Natural killer cell treated with Interleukin-12 subunit alpha and Interleukin-12 subunit beta and Interleukin-15 and Interleukin-18, amount 100 ng/mL, for 72 hours (primary cell): ENCODE results near the gene PCNX2. TPM values are rescaled to one million over a fixed set of nuclear protein-coding genes. Genes with fewer than 3 reads are reported as not detected.

Experiments used
- ATAC-seq, 2 donors: fragments of 150-1000 bp; cut with Tn5 transposase in 1 of 2; sonication (Bioruptor Pico), chemical (Tn5 transposase) in 1 of 2; 2 replicates each; pipeline ENCODE4 v1.10.0; 2021
- DNase-seq: peaks from one replicate; pipeline ENCODE4 v3.0.0; 2022; ENCODE audit warnings: low spot score
- H3K27ac Mint-ChIP-seq, 2 donors: 1 replicate in 1 of 2; 2 replicates in 1 of 2; pipeline ENCODE4 v1.8.0; 2022; ENCODE audit warnings: mixed read lengths in 2 of 2, mild to moderate bottlenecking in 1 of 2, moderate library complexity in 1 of 2
- H3K27me3 Mint-ChIP-seq, 2 donors: 1 replicate in 1 of 2; 2 replicates in 1 of 2; pipeline ENCODE4 v1.8.0; 2022; ENCODE audit warnings: mixed read lengths in 2 of 2
- H3K36me3 Mint-ChIP-seq: one replicate; pipeline ENCODE4 v1.8.0; 2022; ENCODE audit warnings: mixed read lengths
- H3K4me1 Mint-ChIP-seq, 2 donors: 1 replicate in 1 of 2; 2 replicates in 1 of 2; pipeline ENCODE4 v1.8.0; 2022; ENCODE audit warnings: low read depth in 2 of 2, mixed read lengths in 2 of 2, mild to moderate bottlenecking in 1 of 2
- H3K4me3 Mint-ChIP-seq: one replicate; pipeline ENCODE4 v1.8.0; 2022; ENCODE audit warnings: mixed read lengths
- H3K9me3 Mint-ChIP-seq: 2 replicates; pipeline ENCODE4 v1.8.0; 2022; ENCODE audit warnings: mixed read lengths
- total RNA-seq, 2 donors: library from RNA; stranded (reverse); gene quantifications; one replicate each; pipeline ENCODE4 v1.2.3, GENCODE V29; 2022

Gene PCNX2
- 10 to 100 TPM in 1 of 2 donors, 1 to 10 TPM in 1; 7.1 to 30.8 TPM for total RNA-seq

GRCh38 chr1:233295237-233295974, at the start of gene PCNX2:
TSS of gene PCNX2 (minus strand) at chr1:233295725. CDS start at chr1:233295478, 247 bp downstream.
- H3K4me1 Mint-ChIP-seq = peaks cover 12 to 21% of the 10 kb centered on the region in 2 donors
- H3K27me3 Mint-ChIP-seq = peaks cover 0 to 7% of the 10 kb centered on the region in 2 donors
- no peaks in the 10 kb centered on the region for H3K9me3 Mint-ChIP-seq
- H3K36me3 Mint-ChIP-seq = no peaks in the 10 kb centered on the region
- DNase-seq (peak; percentile 64), ATAC-seq (peak; percentile 84 to 89)
- peak within 1 kb of the TSS; percentile 99 for H3K4me3 Mint-ChIP-seq
- peak within 1 kb of the TSS; percentile 49 to 83 for H3K27ac Mint-ChIP-seq

- ATAC-seq (no peak), DNase-seq (no peak)
- Mint-ChIP-seq H3K27ac (no peak overlapping the region), H3K4me3 (no peak overlapping the region), H3K36me3 (peaks cover 6% of the 10 kb centered on the region), H3K4me1 (peaks cover 0 to 4% of the 10 kb centered on the region in 2 donors), H3K27me3 (peaks cover 32 to 42% of the 10 kb centered on the region in 2 donors), H3K9me3 (peaks cover 4% of the 10 kb centered on the region)
Measured at GRCh38 chr1:233343262-233343661, 47.7 kb upstream of the PCNX2 start.

- Mint-ChIP-seq H3K4me3 (no peak overlapping the region), H3K27ac (no peak overlapping the region), H3K27me3 (peaks cover 34 to 41% of the 10 kb centered on the region in 2 donors), H3K9me3 (peaks cover 4% of the 10 kb centered on the region), H3K4me1 (peaks cover 0 to 4% of the 10 kb centered on the region in 2 donors), H3K36me3 (peaks cover 6% of the 10 kb centered on the region)
- DNase-seq (no peak), ATAC-seq (no peak)
Measured at GRCh38 chr1:233342086-233342485, 46.6 kb upstream of the PCNX2 start.

DNA sequence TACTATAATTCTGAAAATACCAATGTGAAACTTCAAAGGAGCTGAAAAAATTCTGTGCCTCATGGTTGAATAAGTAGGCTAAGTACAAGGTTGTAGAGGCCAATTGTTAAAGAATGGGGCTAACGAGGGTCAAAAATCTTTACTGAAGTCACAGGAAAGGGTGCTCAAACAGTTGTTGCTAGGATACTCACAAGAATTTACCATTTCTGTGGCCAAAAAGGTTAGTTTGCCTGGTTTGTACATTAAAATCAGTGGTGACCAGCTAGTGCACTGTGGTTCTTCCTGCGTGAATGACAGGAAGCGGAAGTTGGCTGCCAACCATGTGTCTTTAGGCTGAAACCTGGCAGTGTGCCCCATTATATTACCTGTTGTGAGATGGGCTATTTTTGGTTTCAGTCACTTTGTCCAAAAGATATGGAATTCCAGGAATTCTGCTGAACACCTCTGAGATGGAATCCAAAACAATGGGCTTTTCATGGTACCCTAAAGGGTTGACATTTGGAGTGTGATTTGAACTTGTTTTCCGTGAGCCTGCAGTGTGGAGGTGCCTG, 45.5 kb upstream of the PCNX2 start:
- Mint-ChIP-seq H3K4me3 (no peak overlapping the region), H3K27ac (no peak overlapping the region), H3K27me3 (peaks cover 34 to 35% of the 10 kb centered on the region in 2 donors), H3K9me3 (peaks cover 4% of the 10 kb centered on the region), H3K4me1 (peaks cover 0 to 4% of the 10 kb centered on the region in 2 donors), H3K36me3 (peaks cover 6% of the 10 kb centered on the region)
- DNase-seq = no peak
- ATAC-seq = no peak

DNA sequence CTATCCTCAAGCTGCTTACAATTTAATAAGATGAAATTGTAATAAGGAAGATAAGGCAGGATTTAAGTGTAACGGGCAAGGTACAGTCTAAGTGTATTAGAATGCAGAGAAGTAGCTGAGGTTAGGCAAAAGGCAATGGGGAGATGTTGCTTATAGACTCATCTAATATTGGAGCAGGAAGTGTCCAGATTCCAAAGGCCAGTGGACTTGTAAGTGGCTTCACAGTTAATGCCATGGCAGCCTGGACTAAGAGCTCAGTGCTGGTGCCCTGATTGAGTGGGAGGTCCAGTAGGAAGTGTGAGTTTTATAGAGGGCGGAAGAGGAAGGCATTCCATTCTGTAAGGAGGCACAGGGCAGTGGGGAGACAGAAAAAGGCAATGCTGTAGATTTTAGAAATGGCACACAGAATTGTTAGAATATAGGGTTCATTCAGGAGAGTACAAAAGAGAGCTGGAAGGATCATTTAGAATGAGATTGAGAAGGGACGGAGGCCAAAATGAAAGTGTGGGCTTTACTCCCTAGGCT, 44.6 kb upstream of the PCNX2 start:
- Mint-ChIP-seq H3K4me3 (no peak overlapping the region), H3K4me1 (peaks cover 0 to 4% of the 10 kb centered on the region in 2 donors), H3K9me3 (peaks cover 4% of the 10 kb centered on the region), H3K27ac (no peak overlapping the region), H3K27me3 (peaks cover 34 to 35% of the 10 kb centered on the region in 2 donors), H3K36me3 (peaks cover 6% of the 10 kb centered on the region)
- ATAC-seq (no peak), DNase-seq (no peak)

DNA sequence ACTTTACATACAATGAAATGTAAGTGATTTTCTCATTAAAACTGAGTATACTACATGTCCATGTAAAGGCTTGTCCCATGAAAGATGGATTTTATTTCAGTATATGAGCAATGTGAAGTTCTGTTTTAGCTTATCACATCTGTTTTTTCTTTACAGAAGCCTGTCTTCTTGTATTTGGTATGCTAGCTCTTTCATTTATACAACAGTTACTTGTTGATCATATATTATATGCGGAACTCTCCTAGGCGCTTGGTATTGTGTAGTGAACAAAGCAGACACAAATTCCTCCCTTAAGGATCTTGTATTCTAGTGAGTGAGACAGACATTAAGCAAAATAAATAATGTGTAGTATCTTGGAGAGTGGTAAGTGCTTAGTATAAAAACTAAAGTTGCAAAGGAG, 42.6 kb upstream of the PCNX2 start:
- DNase-seq (no peak), ATAC-seq (no peak)
- no peaks in the 10 kb centered on the region for H3K36me3 Mint-ChIP-seq
- no peak overlapping the region for H3K4me3 Mint-ChIP-seq
- peaks cover 32 to 41% of the 10 kb centered on the region in 2 donors for H3K27me3 Mint-ChIP-seq
- peaks cover 0 to 4% of the 10 kb centered on the region in 2 donors for H3K4me1 Mint-ChIP-seq
- H3K9me3 Mint-ChIP-seq = peaks cover 4% of the 10 kb centered on the region
- H3K27ac Mint-ChIP-seq = no peak overlapping the region

GRCh38 chr1:233337505-233337904, 42.0 kb upstream of the PCNX2 start:
- no peak for DNase-seq
- peaks cover 4% of the 10 kb centered on the region for H3K9me3 Mint-ChIP-seq
- no peaks in the 10 kb centered on the region for H3K36me3 Mint-ChIP-seq

GRCh38 chr1:233336554-233337456, 41.3 kb upstream of the PCNX2 start:
- Mint-ChIP-seq H3K4me3 (no peak overlapping the region), H3K27ac (no peak overlapping the region), H3K4me1 (peaks cover 0 to 4% of the 10 kb centered on the region in 2 donors), H3K27me3 (peaks cover 38 to 42% of the 10 kb centered on the region in 2 donors), H3K36me3 (no peaks in the 10 kb centered on the region), H3K9me3 (peaks cover 4% of the 10 kb centered on the region)
- DNase-seq (no peak), ATAC-seq (no peak)

More at GRCh38 chr1:233337505-233337904, 42.0 kb upstream of the PCNX2 start:
- Mint-ChIP-seq H3K27me3 (peaks cover 32 to 40% of the 10 kb centered on the region in 2 donors), H3K4me3 (no peak overlapping the region), H3K27ac (no peak overlapping the region), H3K4me1 (peaks cover 0 to 4% of the 10 kb centered on the region in 2 donors)
- no peak for ATAC-seq

DNA sequence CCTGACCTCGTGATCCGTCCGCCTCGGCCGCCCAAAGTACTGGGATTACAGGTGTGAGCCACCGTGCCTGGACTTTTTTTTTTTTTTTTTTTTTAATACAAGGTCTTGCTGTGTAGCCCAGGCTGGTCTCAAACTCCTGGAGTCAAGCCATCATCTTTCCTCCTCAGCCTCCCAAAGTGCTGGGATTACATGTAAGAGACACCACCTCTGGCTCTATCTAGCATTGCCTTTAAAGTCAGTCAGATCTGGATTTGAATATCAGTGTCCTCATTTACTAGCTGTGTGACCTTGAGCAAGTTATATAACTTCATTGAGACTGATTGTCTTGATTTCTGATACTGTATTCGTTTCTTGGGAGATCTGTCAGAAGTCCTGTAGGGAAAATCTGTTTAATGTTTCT, 38.6 kb upstream of the PCNX2 start:
- H3K9me3 Mint-ChIP-seq = no peaks in the 10 kb centered on the region
- no peaks in the 10 kb centered on the region for H3K36me3 Mint-ChIP-seq
- no peak overlapping the region for H3K27ac Mint-ChIP-seq
- peaks cover 2 to 7% of the 10 kb centered on the region in 2 donors for H3K4me1 Mint-ChIP-seq
- DNase-seq = no peak
- no peak overlapping the region for H3K4me3 Mint-ChIP-seq
- ATAC-seq = no peak
- peaks cover 25 to 34% of the 10 kb centered on the region in 2 donors for H3K27me3 Mint-ChIP-seq

DNA sequence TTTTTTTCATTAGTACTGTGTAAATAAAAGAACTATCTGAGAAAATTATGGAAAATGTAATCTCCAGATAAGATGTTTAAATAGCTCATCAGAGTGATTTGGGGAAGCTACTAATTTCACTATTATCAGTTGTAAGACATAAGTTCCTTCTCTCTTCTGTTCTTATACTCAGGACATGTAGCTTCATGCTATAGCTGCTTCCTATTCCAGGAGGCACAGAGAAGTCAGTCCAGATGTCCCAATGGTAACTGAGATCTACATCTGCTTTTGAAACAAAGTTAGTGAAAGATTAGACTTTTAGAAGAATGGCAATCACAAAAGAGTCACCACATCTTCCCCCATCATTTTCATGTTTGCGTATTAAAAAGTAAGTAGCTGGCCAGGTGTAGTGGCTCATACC, 37.6 kb upstream of the PCNX2 start:
- ATAC-seq = no peak
- Mint-ChIP-seq H3K4me3 (no peak overlapping the region), H3K27ac (no peak overlapping the region), H3K9me3 (no peaks in the 10 kb centered on the region), H3K4me1 (peaks cover 4 to 9% of the 10 kb centered on the region in 2 donors), H3K27me3 (peaks cover 18 to 24% of the 10 kb centered on the region in 2 donors), H3K36me3 (no peaks in the 10 kb centered on the region)
- no peak for DNase-seq

DNA sequence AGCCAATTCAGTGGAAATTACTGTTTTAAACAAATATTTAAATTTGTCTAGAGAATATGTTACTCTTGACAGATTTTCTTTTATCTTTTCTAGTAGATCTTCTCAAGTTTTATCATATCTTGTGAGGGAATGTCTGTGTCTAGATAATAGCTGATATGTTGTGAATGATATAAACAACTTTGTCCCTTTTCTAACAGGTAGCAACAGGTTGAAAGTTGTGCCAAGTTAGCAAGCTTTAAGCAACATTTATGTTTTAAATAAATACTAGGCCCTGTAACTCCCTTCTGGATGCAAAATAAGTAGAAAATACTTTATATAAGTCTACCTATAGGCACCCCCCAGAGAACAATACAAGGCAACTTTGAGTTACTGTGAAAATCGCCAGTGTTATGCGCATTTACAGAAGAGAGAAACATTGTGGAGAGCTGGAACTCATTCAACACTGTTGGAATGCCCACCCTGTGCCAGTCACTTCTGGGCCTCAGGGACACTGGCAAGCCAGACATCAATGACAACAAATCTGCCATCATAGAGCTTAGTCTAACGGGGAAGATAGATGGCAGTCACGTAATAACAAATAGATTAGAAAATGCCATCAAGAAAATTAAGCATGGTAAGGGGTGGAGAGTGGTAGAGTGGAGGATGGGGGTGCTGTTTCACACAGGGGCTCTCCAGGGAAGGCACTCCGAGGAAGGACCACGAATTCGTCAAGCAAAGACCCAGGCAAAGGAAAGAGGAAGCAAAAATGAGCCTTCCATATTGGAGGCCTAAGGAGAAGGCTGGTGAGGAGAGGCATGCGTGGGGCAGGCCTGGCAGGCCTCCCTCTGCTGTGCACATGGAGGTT, 36.4 kb upstream of the PCNX2 start:
- Mint-ChIP-seq H3K4me1 (peaks cover 6 to 9% of the 10 kb centered on the region in 2 donors), H3K27ac (no peak overlapping the region), H3K36me3 (no peaks in the 10 kb centered on the region), H3K4me3 (no peak overlapping the region), H3K9me3 (no peaks in the 10 kb centered on the region), H3K27me3 (peaks cover 13 to 22% of the 10 kb centered on the region in 2 donors)
- ATAC-seq = no peak
- no peak for DNase-seq

GRCh38 chr1:233328142-233328921, 32.8 kb upstream of the PCNX2 start:
- Mint-ChIP-seq H3K4me3 (peak overlapping the region; percentile 60), H3K36me3 (no peaks in the 10 kb centered on the region), H3K27ac (no peak overlapping the region), H3K4me1 (peaks cover 7 to 9% of the 10 kb centered on the region in 2 donors), H3K9me3 (peaks cover 3% of the 10 kb centered on the region), H3K27me3 (peaks cover 9 to 22% of the 10 kb centered on the region in 2 donors)
- ATAC-seq (peak in 1 of 2 donors; percentile 45), DNase-seq (no peak)
